Occipital lobe (tissue), 2 donors: ENCODE results near the gene CYP1B1. TPM values are rescaled to one million over a fixed set of nuclear protein-coding genes. Genes with fewer than 3 reads are reported as not detected.
"Not testable (repeated sequence)": the region's sequence is repeated elsewhere in the genome, so short reads cannot be mapped to it uniquely, and the experiment has no call there.

Experiments
- DNase-seq: peaks from one replicate; lab custom pipeline; 2025; lab: John Stamatoyannopoulos, UW
- total RNA-seq: library from RNA; depleted of rRNA; stranded (reverse); fragments of >200 nt; gene quantifications from one replicate; pipeline ENCODE4 v1.2.3, GENCODE V29; 2014

Gene CYP1B1
- 7.8 TPM for total RNA-seq

DNA sequence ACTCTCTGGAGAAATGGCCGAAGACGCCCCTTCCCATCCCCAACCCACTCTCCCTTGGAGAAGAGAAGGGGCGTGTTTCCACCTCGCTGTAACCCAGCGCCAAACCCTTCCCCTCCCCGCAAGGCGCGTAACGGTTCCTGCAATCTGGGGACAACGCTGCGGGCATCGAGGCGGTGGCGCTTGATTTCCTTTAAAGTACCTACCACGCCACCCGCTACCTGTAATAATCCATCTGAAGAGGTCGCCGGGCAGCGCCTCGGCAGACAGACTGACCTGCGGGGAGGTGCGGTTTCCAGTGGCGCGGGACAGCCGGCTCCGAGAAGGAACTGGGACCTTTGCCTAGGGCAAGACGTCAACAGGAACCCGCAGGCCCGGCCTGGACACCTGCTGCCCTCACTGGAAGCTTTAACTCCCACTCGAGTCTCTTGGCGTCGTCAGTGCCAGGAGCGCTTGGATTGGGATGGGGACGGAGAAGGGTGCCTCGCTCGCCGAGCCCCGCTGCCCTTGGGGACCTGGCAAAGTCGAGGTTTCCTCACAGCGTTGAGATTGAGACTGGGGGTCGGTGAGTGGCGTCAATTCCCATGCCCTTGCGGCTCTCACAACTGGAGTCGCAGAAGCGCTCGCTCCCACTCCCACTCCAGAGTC, at the start of gene CYP1B1:
TSS of gene CYP1B1 (minus strand) at position 645 of the 645 bp plus-strand sequence. CDS start 763 bp downstream, outside the sequence.
- DNase-seq = no peak

DNA sequence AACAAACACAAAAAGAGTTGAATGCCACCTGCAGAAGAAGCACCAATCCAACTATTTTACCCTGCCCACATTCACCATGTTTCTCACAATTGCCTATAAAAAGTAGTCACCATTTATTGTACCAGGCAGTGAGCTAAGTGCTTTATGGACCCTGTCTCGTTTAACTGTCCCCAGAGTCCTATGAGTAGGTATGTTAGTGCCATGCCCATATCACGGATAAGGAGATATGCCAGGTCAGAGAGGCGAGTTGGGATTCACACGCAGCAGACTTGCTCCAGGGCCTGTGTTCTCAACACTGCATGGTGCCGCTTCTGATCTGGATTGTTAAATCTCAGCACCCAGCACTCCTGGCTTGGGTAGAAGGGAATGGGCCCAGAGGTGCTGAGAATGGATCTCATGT, 49.1 kb upstream of the CYP1B1 start:
- no peak for DNase-seq

DNA sequence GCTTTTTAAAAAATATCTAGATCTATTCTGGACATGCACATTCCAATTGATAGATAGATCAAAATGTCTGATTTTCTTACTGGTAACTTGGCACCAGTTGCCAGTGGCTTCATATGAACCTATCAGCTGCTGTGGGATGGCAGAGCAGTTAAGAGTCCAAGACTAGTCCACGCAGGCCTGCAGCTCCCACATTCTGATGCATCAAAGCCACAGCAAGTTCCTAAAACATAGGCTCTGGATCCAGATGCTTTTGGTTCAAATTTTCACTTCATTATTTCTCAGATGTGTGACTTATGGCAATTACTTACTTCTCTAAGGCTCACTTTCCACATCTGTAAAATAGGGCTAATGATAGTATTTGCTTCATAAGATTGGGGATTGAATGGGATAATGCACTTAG, 48.0 kb upstream of the CYP1B1 start:
- no peak for DNase-seq

DNA sequence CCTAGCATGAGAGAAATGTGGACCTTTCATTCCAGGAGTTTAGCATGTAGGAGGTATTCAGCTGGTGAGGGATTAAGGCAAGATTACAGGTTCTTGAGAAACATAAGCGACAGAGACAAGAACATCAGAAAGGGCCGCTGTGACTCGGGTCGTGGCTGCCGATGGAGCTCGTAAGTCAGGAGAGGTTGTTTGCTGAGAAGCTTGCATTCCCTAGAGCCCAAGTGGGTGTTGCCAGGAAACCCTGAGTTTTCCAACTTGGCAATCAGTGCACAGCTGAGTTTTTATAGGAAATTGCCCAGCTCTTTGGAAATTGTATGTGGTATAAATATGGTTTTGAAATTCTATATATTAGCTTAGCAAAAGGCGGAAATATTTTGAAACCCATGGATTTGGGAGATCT, 46.4 kb upstream of the CYP1B1 start:
- no peak for DNase-seq

DNA sequence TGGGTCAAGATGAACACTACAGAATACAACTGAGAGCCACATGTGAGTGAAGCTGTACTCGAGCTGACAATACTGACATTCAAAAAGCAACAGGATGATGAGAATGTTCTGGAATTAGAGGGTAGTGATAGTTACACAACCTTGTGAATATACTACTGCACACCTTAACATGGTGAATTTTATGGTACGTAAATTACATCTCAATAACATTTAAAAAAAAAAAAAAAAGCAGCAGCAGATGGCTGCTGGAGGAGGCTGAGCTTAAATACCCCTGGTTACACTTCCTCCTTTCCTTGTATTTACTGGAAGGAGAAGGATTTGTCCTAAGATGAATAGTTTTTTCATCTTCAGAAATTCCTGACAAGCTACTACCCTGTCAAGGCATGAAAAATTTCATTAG, 45.5 kb upstream of the CYP1B1 start:
- DNase-seq = no peak

DNA sequence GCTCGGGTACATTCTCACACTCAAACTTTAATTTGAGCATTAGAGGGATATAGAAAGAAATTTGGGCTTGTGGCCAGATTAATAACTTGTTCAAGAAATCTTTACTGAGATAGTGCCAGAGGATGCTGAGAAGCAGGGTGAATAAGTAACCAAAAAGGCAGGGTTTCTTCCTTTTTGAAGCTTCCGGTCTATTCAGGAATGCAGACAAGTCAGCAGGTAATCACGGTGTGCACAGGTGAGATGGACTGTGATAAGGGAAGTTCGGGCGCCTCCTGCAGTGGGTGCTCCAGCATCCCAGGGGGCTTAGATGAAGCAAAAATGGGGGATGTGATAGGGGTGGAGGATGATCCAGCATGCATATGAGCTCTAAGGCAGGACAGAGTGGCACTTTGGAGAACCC, 44.9 kb upstream of the CYP1B1 start:
- no peak for DNase-seq

DNA sequence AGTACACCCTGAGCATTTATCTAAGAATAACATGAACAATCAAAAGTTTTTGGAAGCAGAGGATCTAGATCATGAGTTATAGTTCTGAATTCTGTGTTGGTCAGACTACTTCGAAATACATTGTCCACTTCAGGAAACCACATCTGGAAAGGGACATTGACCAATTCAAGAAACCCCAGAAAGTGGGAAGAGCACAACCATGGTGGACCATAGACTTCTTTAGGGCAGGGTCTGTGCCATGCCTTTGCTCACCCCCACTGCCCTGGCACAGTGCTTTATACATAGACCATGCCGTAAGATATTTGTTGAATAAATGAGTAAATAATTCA, 44.3 kb upstream of the CYP1B1 start:
- no peak for DNase-seq

DNA sequence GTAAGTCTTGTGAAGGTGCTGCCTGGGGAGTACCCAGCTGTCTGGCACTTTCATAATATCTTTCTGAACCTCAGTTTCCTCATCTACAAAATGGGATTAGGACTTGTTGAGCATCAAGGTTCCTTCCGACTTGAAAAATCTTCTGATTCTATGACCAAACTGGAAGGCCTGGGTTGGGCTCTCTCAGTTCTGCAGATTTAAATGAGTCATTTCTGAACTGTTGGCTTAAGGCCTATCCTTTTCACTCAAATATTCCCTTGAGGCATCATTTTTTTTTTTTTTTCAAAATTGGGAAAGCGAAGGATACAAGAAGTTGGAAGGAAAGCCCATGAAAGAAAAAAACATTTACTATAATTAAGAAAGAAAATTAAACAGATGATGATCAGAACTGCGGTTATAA, 40.8 kb upstream of the CYP1B1 start:
- DNase-seq = no peak

DNA sequence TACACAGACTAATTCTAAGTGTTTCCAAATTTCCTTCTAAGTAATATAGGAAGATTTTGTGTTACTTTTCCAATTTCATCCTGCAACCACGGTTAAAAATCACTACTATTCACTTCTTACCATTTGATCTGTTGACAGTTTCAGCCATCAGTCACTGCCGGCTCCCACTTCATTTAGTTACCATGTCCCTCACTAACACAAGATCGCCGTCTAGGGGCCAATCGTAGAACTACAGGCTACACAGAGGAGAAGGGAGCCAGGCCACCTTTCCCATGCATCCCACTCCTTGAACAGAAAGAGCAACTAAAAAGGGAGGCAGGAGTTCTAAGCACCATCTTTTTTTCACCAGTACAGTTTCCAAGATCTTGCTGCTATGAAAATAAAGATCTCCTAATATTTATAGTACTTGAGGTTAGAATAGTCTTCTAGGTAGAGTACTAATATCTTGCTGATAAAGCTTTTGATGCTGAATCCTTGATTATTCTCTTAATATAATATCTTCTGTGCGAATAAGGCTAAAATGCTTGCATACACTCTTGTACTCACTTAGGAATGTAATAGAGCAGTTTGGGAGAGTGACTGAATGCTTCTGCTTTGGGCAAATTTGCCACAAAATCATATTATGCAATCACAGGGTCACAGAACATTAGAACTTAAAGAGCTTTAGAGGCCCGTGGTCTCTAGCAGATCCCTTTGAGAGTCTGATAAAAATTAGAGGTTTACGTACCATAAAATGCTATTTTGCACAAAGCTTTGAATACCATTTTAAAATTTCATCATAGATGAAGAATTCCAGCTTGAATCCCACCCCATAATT, 39.5 kb upstream of the CYP1B1 start:
- DNase-seq = no peak

DNA sequence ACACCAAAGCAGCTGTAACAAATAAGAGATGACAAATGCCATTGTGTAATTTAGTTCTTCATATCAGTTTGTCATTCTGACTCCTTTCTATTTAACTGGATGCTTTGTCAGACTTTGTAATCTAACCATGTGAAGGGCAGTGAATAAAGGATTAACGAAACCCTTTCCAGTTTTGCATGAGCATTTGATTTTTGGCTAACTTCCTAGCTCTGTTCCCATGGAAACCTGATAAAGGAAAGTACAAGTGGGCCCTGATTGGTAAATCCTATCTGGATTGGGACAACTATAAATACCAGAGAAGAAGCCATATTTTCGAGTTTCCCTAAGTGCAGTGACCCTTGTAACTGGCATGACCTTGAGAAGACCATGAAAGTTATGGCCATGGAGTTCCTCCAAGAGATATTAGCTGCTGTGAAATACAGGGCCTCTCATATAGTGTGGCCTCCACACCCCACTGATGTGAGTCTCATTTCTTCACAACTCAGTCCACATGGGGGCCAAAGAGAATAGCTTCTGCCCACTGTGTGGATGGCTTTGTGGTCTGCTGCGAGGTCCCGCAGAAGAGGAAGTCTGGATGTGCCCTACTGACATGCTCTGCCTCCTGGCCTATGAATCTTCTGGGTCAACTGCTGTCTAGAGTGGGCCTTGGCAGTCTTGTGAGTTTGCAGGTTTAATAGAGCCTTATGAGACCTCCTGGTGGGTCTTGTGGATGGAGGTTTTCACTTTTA, 38.2 kb upstream of the CYP1B1 start:
- DNase-seq = no peak

DNA sequence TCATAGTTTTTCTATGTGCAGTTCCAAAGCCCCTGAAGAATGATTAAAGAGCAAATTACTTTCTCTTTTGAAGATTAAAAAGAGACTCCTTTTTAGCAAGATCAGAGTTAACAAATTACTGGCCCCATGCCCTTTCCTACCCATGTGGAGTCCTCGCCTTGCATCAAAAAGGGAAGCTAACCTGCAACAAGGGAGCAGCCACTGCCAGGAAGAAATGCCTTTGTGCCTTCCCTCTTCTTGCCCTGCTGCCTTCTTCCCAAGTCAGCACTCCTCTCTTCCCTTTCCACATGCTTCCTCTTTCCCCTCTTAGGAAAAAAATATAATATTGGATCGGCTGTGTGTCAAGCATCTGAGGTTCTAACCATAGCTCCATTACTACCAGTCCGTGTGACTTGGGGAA, 37.1 kb upstream of the CYP1B1 start:
- DNase-seq = no peak

DNA sequence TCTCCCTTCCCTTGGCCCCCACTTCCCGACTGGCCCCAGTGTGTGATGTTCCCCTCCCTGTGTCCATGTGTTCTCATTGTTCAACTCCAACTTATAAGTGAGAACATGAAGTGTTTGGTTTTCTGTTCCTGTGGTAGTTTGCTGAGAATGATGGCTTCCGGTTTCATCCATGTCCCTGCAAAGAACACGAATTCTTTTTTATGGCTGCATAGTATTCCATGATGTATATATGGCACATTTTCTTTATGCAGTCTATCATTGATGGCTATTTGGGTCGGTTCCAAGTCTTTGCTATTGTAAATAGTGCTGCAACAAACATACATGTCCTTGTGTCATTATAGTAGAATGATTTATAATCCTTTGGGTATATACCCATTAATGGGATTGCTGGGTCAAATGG, 35.4 kb upstream of the CYP1B1 start:
- DNase-seq = not testable (repeated sequence)

DNA sequence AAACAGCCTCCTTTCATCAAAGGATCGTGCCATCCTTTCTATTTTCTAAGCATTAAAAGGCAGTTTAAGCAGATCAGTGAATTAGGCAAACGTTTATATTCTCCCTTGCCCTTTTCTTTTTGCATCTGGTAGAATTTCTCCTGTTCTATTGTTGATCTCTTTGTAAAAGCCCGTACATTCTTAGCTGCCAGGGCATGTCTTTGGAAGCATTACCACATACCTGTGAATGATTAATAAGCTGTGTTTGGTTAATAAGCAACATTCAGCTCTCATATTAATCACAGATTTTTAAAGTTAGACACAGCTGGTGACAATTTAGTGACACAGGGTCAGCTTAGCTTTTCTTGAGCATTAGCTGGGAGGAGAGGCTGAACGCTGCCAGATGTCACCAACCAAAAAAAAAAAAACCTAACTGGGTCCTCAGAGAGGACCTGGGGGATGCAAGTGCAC, 33.8 kb upstream of the CYP1B1 start:
- DNase-seq = no peak

DNA sequence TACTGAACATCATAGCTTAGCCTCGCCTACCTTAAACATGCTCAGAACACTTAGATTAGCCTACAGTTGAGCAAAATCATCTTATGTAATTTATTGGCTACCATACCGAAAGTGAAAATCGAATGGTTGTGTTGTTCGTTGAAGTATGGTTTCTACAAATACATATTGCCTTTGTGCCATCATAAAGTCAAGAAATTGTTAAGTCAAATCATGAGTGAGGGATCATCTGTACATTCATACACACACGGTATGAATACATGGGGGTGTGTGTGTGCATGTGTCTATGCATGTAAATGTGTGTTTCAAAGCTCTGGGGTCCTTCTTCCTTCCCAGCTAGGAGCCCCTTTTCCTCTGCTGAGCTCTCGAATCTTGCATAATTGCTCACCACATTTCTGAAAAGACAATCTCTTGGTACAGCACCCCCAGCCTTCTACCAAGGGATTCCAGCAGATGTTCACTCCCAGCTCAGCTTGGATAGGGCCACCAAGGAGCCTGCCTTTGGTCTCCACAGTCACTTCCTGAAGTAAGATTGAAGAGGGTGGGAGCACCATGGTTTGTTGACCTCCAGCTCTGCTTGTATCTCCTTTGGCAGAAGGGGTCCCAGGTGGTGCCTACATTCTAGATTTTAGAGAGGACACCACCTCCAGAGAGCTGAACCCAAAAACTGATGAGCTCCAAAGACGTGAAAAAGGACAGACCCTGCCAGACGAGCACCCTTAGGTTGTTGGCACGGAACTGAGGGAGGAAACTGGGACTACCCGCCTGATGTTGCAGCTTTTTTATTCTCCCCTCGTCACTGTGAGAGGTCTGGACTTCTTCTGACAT, 33.2 kb upstream of the CYP1B1 start:
- no peak for DNase-seq

DNA sequence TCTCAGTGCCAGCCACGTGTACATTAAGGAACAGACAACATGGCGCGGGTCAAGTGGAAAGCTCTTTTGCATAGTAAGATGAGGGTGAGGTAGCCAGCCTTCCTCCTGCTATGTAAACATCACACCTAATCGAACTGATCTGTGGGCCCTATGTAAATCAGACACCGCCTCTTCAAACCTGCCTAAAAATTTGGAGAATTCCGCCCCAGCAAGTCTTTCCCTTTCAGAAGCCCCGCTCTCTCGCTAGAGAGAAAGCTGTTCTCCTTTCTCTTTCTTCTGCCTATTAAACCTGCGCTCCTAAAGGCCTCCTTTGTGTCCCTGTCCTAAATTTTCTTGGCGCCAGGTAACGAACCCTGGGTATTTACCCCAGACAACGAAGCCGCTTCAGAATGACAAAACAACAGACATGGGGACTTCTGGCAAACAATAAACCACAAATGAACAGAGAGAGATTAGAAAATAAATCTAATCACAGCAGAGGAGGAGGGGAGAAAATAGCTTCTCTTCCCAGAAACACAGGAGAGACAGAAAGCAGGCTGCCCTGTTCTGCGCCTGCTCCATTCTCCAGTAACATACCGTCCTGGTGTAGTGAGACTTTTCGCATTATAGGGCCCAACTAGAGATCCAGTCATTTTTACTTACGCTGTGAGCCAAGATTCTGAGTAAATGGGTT, 31.9 kb upstream of the CYP1B1 start:
- no peak for DNase-seq

DNA sequence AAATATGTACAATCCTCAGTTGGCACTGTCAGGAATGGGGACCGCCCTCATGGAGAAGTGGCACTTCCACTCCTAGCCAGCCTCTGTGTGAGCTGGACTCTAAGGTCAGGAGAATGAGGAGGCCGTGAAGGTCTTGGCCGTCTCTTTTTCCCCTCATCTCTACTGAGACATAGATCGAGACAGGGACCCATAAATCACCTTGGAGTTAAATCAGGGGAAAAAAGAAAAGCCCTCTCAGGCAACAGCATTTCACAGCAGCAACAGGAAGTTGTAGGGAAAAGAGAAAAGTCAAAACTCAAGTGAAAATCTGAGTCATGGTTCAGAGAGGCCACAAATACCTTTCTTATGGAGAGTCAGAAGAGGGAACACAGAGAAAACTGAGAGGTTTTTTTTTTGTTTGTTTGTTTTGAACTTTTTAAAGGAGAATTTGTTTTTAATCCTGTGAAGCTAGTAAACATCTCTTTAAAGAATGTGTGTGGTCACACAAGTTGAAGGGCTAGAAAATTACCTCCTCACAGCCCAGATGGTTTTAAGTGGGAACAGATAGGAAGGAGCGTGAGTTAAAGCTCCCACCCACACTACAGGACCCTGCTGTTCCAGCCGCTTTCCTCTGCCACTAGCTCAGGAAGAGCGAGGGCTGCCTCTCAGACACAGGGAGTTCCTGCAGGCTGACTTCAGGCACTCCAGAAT, 30.6 kb upstream of the CYP1B1 start:
- DNase-seq = no peak

DNA sequence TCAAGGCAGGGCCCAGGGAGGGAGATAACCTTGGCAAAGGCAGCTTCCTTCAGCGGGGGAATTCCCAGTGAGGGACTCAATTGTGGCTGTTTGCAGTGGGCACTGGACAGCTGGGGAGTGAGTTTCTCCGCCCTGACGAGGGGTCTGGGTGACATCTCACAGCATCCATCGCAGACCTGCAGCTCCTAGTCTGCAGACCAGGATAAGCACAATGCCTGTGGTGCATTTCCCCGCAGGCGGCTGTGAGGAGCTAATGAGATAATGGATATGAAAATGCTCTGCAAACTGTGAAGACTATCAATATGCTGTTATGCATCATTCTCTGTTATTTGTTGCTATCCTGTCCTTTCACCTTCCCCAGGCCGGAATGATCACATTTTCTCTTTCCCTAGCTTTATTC, 30.0 kb upstream of the CYP1B1 start:
- no peak for DNase-seq

DNA sequence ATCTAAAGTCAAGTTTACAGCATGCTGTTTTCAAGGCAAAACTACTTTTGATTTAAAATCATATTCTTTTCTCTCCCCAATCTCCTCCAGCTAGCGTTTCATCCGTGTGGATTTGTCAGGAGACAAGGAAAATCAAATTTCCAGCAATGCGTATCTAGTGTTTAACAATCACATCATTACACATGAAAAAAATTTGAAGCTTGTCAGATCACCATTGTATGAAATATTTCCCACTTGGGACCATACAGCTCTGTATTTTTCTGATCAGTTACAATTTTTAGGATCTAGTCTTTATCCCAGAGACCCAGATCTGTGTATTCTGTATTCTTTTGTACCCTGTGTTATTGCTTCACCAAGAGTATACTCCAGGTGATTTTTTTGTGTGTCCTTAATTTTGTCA, 28.6 kb upstream of the CYP1B1 start:
- DNase-seq = no peak

DNA sequence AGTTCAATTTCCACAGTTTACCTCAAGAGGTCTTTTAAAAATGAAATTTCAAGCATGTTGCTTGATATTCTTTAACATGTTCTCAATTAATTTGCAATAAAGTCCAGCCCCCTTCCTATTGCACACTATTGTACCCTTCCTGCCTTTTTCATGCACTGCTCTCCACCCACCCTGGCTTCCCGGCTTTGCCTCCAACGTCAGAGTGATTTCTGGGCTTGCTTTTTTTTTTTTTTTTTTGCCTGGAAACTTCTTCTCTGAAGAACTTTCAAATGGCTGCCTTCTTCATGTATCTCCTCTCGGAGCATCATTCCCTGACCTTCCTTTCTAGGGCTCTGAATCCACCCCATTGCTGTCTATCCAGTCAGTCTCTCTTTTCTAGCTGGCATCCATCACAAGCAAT, 24.4 kb upstream of the CYP1B1 start:
- no peak for DNase-seq
